ENCODE data around the gene POU3F1. TPM values are rescaled to one million over a fixed set of nuclear protein-coding genes. Genes with fewer than 3 reads are reported as not detected.

Gene POU3F1
- total RNA-seq, 1 experiment from 2014 or later = not detected

GRCh38 chr1:38000233-38000528, 46.4 kb downstream of the POU3F1 start:
- Histone ChIP-seq H3K4me3 (ENCODE audit: low read length) (no peak overlapping the region), H3K4me1 (ENCODE audit: insufficient read depth, low read length) (peaks cover 36% of the 10 kb centered on the region), H3K79me2 (ENCODE audit: low read length) (peaks cover 15% of the 10 kb centered on the region; the same call in 1 of the 2 replicates), H3K27ac (ENCODE audit: low read length) (peak overlapping the region; percentile 52), H3K9ac (ENCODE audit: low read length) (peak overlapping the region; percentile 14; the same call in 1 of the 2 replicates), H3K9me3 (ENCODE audit: low read length) (no peaks in the 10 kb centered on the region), H3F3A (ENCODE audit: low read length, unreplicated experiment) (no peaks in the 10 kb centered on the region), H3K27me3 (ENCODE audit: low read length) (no peaks in the 10 kb centered on the region), H3K9me2 (replicated peaks; ENCODE audit: low read length) (no peaks in the 10 kb centered on the region), H3K4me2 (ENCODE audit: low read length) (peak overlapping the region; percentile 64), H4K20me1 (ENCODE audit: low read length) (no peaks in the 10 kb centered on the region), H2AFZ (ENCODE audit: low read length) (peak overlapping the region; percentile 31; the same call in 1 of the 2 replicates), H3K36me3 (ENCODE audit: low read depth, low read length) (no peaks in the 10 kb centered on the region; the same call in 1 of the 2 replicates)
- TF ChIP-seq EZH2 (IDR thresholded peaks at IDR 0.05; ENCODE audit: low read length, unreplicated experiment) (no peak), CTCF (conservative IDR thresholded peaks at IDR 0.05; ENCODE audit: low read depth, low read length) (no peak), EZH2phosphoT487 (IDR thresholded peaks at IDR 0.05; ENCODE audit: borderline replicate concordance, low read length) (no peak)
- intact Hi-C loops (cut with micrococcal nuclease) = no loop called here
- DNase-seq (no peak), ATAC-seq (no peak)
- BruUV-seq (replicated peaks) = no TSS peak
- CTCF ChIA-PET = no interaction called here
- POLR2A ChIA-PET (ENCODE audit: unreplicated experiment) = no interaction called here

GRCh38 chr1:37999430-38000232, 47.0 kb downstream of the POU3F1 start:
- intact Hi-C loops (cut with micrococcal nuclease) = no loop called here
- ChIA-PET POLR2A (ENCODE audit: unreplicated experiment) (no interaction called here), CTCF (no interaction called here)
- peaks cover 34% of the 10 kb centered on the region for H3K4me1 ChIP-seq (ENCODE audit: insufficient read depth, low read length)
- H3K27ac ChIP-seq (ENCODE audit: low read length) = peak overlapping the region; percentile 52
- H3F3A ChIP-seq (ENCODE audit: low read length, unreplicated experiment) = no peaks in the 10 kb centered on the region
- H3K27me3 ChIP-seq (ENCODE audit: low read length) = no peaks in the 10 kb centered on the region
- H3K4me2 ChIP-seq (ENCODE audit: low read length) = peak overlapping the region; percentile 64
- TF ChIP-seq EZH2phosphoT487 (IDR thresholded peaks at IDR 0.05; ENCODE audit: borderline replicate concordance, low read length) = no peak
- TF ChIP-seq CTCF (conservative IDR thresholded peaks at IDR 0.05; ENCODE audit: low read depth, low read length) = no peak
- DNase-seq (peak; percentile 34), ATAC-seq (peak; percentile 42)
- no peaks in the 10 kb centered on the region for H3K9me3 ChIP-seq (ENCODE audit: low read length)
- no TSS peak for BruUV-seq (replicated peaks)
- H3K36me3 ChIP-seq (ENCODE audit: low read depth, low read length) = no peaks in the 10 kb centered on the region; the same call in 1 of the 2 replicates
- peaks cover 13% of the 10 kb centered on the region; the same call in 1 of the 2 replicates for H3K79me2 ChIP-seq (ENCODE audit: low read length)
- H3K9me2 ChIP-seq (replicated peaks; ENCODE audit: low read length) = no peaks in the 10 kb centered on the region
- H3K4me3 ChIP-seq (ENCODE audit: low read length) = no peak overlapping the region
- no peaks in the 10 kb centered on the region for H4K20me1 ChIP-seq (ENCODE audit: low read length)
- H3K9ac ChIP-seq (ENCODE audit: low read length) = peak overlapping the region; percentile 14; the same call in 1 of the 2 replicates
- H2AFZ ChIP-seq (ENCODE audit: low read length) = peak overlapping the region; percentile 31; the same call in 1 of the 2 replicates

- Histone ChIP-seq H3F3A (ENCODE audit: low read length, unreplicated experiment) (no peaks in the 10 kb centered on the region), H3K4me3 (ENCODE audit: low read length) (no peak overlapping the region), H3K4me1 (ENCODE audit: insufficient read depth, low read length) (peaks cover 27% of the 10 kb centered on the region), H3K9ac (ENCODE audit: low read length) (0 out of 2 replicates have a peak overlapping the region, but pooled peaks have one; percentile 14), H3K27me3 (ENCODE audit: low read length) (no peaks in the 10 kb centered on the region), H3K9me3 (ENCODE audit: low read length) (no peaks in the 10 kb centered on the region), H3K79me2 (ENCODE audit: low read length) (0 out of 2 replicates have a peak, but pooled peaks cover 8% of the 10 kb centered on the region), H3K27ac (ENCODE audit: low read length) (peak overlapping the region; percentile 52), H2AFZ (ENCODE audit: low read length) (peak overlapping the region; percentile 13; the same call in 1 of the 2 replicates), H4K20me1 (ENCODE audit: low read length) (no peaks in the 10 kb centered on the region), H3K4me2 (ENCODE audit: low read length) (peak overlapping the region; percentile 64; the same call in 1 of the 2 replicates), H3K9me2 (replicated peaks; ENCODE audit: low read length) (no peaks in the 10 kb centered on the region), H3K36me3 (ENCODE audit: low read depth, low read length) (no peaks in the 10 kb centered on the region; the same call in 1 of the 2 replicates)
- DNase-seq (no peak), ATAC-seq (no peak)
- no TSS peak for BruUV-seq (replicated peaks)
- TF ChIP-seq EZH2phosphoT487 (IDR thresholded peaks at IDR 0.05; ENCODE audit: borderline replicate concordance, low read length) (no peak), EZH2 (IDR thresholded peaks at IDR 0.05; ENCODE audit: low read length, unreplicated experiment) (no peak), CTCF (conservative IDR thresholded peaks at IDR 0.05; ENCODE audit: low read depth, low read length) (no peak)
- intact Hi-C loops (cut with micrococcal nuclease) = no loop called here
- ChIA-PET CTCF (no interaction called here), POLR2A (ENCODE audit: unreplicated experiment) (no interaction called here)
These were observed 47.6 kb downstream of the POU3F1 start for GRCh38 chr1:37998913-37999429.
